ENCODE results near the gene MAGEE1.

The MAGEE1 gene, protein sequence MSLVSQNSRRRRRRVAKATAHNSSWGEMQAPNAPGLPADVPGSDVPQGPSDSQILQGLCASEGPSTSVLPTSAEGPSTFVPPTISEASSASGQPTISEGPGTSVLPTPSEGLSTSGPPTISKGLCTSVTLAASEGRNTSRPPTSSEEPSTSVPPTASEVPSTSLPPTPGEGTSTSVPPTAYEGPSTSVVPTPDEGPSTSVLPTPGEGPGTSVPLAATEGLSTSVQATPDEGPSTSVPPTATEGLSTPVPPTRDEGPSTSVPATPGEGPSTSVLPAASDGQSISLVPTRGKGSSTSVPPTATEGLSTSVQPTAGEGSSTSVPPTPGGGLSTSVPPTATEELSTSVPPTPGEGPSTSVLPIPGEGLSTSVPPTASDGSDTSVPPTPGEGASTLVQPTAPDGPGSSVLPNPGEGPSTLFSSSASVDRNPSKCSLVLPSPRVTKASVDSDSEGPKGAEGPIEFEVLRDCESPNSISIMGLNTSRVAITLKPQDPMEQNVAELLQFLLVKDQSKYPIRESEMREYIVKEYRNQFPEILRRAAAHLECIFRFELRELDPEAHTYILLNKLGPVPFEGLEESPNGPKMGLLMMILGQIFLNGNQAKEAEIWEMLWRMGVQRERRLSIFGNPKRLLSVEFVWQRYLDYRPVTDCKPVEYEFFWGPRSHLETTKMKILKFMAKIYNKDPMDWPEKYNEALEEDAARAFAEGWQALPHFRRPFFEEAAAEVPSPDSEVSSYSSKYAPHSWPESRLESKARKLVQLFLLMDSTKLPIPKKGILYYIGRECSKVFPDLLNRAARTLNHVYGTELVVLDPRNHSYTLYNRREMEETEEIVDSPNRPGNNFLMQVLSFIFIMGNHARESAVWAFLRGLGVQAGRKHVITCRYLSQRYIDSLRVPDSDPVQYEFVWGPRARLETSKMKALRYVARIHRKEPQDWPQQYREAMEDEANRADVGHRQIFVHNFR

DNA sequence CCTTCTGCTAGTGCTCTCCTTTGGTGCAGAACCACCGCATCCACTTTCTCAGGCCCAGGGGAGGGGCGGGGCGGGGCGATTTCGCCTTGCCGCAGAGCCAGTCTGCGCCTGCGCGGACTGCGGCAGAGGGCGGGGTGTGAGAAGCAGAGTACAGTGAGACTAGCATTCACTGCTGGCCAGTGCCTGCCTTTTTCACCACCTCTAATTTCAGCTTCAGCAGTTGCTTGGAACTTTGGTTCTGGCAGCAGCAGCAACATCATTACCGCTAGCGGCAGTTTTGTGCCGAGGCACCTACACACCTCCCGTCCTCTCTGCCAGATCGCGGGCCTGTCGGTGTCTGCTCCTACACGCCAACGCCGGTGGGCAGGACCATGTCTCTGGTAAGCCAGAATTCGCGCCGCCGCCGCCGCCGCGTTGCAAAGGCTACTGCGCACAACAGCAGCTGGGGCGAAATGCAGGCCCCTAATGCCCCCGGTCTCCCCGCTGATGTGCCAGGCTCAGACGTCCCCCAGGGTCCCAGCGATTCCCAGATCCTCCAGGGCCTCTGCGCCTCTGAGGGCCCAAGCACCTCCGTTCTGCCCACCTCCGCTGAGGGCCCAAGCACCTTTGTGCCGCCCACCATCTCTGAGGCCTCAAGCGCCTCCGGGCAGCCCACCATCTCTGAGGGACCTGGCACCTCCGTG is at the start of gene MAGEE1:
TSS of gene MAGEE1 (plus strand) at position 151 of the 683 bp plus-strand sequence. CDS start at position 372, 221 bp downstream.
- DNase-seq = peak; percentile 68

DNA sequence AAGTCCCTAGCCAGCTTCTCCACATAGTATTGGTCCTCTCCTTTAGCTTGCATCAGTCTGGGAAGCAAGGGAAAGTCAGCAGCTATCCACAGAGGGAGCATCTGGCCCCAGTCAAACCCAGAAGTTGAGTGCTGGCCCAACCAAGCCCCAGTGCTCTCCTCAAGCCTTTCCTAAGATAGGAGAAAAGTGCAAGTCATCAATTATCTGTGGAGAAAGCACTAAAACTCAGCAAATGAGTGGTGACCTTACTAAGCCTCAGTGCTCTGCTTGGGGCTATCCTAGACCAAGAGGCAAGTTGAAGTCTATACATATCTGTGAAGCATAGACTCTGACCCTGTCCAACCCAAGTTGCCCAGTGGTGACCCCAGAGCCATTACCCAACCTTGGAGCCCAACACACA is 28.5 kb upstream of the MAGEE1 start:
- no peak for DNase-seq

DNA sequence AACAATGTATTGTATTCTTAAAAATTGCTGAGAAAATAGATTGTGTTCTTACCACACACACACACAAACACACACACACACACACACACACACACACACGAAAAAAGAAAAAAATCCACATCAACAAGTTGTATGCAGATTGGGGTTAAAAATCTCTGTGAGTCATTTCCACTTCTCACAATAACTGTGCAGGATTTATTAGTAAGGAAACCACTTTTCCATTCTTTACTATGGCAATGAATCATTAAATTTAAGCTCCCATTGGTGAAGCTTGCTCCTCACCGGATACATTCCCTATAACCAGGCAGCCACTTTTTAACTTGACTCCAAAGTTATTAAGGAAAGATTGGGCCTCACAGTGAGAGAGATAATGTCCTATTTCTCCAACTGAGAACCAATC is 19.7 kb upstream of the MAGEE1 start:
- DNase-seq = no peak

DNA sequence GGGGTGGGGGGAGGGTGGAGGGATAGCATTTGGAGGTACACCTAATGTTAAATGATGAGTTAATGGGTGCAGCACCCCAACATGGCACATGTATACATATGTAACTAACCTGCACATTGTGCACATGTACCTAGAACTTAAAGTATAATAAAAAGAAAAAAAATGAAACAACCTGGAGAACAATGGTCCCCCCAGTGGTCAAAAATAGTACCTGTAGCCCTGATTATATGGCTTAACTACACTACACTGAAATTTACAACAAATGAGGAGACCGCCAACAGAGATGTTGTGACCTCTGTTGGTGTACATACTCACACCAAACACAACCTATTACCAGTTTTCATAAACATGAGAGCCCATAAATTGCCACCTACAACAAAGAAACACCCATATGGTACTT is 7.3 kb upstream of the MAGEE1 start:
- DNase-seq = no peak

DNA sequence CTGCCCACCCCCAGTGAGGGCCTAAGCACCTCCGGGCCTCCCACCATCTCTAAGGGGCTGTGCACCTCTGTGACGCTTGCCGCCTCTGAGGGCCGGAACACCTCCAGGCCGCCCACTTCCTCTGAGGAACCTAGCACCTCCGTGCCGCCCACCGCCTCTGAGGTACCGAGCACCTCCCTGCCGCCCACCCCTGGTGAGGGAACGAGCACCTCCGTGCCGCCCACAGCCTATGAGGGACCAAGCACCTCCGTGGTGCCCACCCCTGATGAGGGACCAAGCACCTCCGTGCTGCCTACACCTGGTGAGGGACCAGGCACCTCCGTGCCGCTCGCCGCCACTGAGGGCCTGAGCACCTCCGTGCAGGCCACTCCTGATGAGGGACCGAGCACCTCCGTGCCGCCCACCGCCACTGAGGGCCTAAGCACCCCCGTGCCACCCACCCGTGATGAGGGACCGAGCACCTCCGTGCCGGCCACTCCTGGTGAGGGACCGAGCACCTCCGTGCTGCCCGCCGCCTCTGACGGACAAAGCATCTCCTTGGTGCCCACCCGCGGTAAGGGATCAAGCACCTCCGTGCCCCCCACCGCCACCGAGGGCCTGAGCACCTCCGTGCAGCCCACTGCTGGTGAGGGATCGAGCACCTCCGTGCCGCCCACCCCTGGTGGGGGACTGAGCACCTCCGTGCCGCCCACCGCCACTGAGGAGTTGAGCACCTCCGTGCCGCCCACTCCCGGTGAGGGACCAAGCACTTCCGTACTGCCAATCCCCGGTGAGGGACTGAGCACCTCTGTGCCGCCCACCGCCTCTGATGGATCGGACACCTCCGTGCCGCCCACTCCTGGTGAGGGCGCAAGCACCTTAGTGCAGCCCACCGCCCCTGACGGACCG is 977 bp downstream of the MAGEE1 start:
- no peak for DNase-seq

DNA sequence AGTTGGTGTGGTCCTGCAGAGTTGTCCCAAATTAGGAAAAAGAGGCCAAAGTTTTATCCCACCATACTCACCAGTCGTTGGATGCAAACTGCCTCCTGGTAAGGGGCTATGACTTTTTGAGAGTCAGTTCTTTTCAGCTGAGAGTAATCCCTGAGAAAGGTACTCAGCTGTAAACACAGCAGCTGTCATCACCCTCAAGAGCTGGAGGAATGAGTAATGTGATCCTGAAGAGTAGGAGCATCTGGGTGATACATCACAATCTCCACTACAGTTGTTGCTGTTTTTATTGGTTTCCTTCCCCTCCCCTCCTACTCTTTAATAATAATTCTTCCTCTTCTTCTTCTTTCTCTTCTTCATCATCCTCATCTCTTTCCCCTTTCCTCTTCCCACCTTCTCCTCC is 5.7 kb downstream of the MAGEE1 start:
- DNase-seq = no peak

DNA sequence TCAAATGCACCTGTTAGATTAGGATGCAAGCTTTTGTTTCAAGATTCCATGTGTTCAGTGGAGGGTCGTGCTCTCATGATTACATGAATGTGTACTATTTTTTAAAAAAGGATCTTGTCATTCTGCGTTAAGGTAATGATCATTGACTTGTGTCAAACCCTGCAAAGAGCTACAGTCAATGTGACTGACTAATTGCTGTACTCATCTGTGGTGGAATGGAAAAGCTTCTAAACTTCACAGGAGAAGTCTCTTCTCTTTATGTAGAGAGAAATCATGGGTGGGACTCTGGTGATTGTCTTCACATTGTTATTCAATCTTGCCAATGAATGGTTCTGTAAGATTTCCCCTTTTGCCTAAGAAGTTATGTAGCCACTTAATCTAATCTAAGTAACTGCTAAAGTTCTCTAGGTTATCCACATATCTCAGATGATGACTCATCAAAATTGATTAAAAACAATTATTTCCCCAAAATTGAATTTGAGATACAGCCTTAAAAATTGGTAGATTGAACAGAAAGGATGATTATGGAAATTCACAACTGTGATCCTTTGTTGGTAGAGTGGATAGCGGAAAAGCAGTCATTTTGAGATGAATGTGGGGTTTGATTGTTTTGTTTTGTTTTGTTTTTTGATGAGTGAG is 6.7 kb downstream of the MAGEE1 start:
- no peak for DNase-seq

DNA sequence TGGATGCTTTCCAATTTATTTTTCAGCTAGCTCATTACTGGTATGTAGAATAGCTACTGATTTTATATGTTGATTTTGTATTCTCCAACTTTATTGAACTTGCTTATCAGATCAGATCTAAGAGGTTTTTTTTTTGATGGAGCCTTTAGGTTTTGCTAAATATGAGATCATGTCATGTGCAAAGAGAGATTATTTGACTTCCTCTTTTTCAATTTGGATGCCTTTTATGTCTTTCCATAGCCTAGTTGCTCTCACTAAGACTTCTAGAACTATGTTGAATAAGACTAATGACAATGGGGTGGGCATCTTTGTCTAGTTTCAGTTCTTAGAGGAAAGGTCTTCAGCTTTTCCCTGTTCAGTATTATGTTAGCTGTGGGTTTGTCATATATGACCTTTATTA is 11.7 kb downstream of the MAGEE1 start:
- DNase-seq = no peak

DNA sequence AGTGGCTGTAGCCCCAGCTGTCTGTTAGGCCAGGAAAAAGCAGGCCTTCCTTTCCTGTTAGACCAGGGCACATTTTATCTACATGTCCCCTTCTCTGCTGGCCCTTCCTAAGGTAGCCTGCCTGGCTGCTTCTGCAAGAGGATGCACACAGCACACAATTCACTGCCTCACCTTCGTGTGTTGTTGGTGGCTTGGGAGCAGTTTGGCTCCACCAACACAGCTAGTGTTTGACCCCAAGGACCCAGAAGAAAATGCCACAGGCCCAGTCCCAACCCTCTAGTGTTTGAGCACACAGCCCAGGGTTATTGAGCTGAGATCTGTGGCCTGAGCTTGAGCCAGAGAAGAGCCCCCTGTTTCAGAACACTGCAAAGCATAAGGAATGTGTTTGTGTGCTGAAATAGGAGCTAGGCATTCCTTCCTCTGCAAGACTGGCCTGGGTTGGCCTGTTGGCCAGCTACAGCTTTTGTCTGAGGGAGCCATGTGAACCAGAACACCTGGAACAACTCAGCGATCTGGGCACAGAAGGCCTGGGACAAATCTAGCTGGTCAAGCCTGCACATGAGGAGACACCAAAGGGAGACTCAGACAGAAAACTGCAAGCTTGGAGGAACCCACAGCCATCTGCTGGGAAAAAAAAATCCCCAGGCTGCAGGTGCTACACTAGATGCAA is 26.4 kb downstream of the MAGEE1 start:
- DNase-seq = no peak

DNA sequence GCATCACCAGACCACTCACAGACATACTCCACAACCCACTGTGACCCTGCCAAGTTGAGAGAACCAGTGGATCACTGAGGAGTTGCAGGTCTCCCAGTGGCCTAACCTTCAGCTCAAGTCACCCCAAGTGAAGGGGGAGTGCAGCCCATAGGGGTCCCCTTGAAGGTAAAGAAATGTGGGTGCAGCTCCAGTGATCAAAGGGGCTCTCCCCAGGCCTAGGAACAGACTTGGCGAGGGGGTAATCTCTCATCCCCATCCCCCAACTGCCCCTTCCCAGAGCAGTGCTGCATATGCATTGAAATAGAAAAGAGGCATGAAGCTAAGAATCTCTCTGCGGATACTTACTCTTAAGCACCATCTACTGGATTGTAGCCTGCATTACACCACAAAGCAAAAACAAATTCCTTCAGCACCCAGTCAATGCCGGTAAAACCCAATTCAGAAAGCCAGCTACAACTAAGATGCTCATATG is 27.0 kb downstream of the MAGEE1 start:
- peak; percentile 4 for DNase-seq

DNA sequence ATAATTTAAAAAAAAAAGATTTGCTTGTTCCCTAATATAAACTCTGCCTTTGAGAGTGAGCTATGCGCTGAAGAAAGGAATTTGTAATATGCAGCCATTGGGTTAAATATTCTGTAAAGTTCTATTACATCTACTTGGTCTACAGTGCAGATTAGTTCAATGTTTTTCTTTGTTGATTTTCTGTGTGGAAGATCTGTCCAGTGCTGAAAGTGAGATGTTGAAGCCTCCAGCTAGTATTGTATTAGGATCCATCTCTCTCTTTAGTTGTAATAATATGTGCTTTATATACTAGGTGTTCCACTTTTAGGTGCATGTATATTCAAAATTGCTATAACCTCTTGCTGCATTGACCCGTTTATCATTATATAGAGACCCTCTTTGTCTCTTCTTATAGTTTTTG is 49.8 kb downstream of the MAGEE1 start:
- no peak for DNase-seq
